HFF-Myc (cell line): Measurements from ENCODE around the gene GNB1.
"Not testable (repeated sequence)": the region's sequence is repeated elsewhere in the genome, so short reads cannot be mapped to it uniquely, and the experiment has no call there.

Experiments used
- DNase-seq: peaks from one replicate; pipeline ENCODE4 v3.0.0-alpha.2; 2011; ENCODE audit warnings: low read depth; ENCODE audit errors: extremely low read depth
- H3K4me3 ChIP-seq: replicated peaks from 2 replicates; pipeline ENCODE4 v1.5.1; 2011; ENCODE audit warnings: low read depth, mild to moderate bottlenecking, control low read depth, low read length
- TF ChIP-seq, protein P1 (sequence below): IDR thresholded peaks from 2 replicates; pipeline ENCODE4 v1.5.1; 2012; ENCODE audit warnings: mild to moderate bottlenecking, low read depth, low read length, control low read depth; ENCODE audit errors: missing control alignments

Gene GNB1

DNA sequence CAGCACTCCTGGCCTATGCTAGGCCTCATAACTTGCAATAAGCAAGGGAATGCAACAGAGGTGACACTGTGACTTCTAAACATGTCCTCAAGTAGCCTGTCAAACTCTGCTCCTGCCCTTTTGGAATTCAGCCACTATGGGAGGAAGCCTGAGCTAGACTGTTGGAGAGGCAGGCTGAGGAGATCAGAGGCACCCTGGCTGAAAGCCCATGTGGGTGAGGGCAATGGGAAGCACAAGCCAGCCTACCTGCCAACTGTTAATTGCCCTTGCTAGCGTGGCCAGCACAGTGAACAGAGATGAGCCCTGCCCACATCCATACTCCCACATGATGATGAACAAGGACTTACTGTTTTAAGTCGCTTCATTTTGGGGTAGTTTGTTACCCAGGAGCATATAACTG is 17.7 kb downstream of the GNB1 start:
- TF ChIP-seq, protein P1, sequence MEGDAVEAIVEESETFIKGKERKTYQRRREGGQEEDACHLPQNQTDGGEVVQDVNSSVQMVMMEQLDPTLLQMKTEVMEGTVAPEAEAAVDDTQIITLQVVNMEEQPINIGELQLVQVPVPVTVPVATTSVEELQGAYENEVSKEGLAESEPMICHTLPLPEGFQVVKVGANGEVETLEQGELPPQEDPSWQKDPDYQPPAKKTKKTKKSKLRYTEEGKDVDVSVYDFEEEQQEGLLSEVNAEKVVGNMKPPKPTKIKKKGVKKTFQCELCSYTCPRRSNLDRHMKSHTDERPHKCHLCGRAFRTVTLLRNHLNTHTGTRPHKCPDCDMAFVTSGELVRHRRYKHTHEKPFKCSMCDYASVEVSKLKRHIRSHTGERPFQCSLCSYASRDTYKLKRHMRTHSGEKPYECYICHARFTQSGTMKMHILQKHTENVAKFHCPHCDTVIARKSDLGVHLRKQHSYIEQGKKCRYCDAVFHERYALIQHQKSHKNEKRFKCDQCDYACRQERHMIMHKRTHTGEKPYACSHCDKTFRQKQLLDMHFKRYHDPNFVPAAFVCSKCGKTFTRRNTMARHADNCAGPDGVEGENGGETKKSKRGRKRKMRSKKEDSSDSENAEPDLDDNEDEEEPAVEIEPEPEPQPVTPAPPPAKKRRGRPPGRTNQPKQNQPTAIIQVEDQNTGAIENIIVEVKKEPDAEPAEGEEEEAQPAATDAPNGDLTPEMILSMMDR = no peak
- DNase-seq = no peak
- no peak overlapping the region for H3K4me3 ChIP-seq

DNA sequence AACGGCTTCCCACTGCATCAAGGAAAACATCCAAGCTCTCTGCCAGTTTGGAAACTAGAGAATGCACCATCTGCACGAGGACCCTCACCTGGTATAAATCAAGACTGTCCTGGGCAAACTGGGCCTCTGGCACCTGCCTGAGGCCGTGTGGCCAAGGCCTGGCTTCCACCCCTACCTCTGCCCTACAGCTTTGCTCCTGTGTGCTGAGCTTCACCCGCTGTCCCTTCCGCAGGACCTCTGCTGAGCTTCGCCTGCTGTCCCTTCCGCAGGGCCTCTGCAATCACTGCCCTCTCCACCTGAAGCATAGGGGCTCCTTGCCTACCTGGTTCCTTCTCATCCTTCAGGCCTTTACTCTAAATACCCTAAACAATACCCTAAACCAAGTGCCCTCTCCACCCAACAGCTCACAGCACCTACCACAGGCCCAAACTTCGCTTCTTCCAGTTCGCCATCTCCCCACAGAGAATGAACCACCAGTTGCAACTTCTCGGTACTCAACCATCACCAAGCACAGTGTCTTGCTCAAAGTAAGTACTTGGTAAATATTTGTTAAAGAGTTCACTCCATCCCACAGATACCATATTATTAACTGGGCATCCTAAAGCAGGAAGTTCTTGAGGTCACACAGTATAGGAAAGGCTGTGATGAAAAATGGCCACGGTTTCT is 18.4 kb downstream of the GNB1 start:
- no peak overlapping the region for H3K4me3 ChIP-seq
- TF ChIP-seq, protein P1 = no peak
- no peak for DNase-seq

DNA sequence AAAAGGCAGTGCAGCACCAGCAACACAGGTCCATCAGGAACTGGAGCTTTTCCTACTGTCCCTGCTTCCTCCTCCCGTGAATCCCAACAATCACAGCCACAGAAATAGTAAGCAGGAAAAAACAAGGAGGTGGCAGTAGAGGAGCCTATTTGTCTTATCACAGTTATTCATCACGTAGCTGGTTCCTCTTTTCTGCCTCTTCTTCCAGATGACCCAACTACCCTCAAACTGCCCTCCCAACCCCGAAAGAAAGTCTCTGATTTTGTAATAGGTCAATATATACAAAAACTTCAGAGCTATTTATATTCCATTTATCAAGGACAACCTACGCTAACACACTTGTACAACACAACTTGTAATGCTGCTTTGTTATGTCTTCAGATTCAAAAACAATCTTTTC is 21.4 kb downstream of the GNB1 start:
- DNase-seq = no peak
- TF ChIP-seq, protein P1 = no peak

DNA sequence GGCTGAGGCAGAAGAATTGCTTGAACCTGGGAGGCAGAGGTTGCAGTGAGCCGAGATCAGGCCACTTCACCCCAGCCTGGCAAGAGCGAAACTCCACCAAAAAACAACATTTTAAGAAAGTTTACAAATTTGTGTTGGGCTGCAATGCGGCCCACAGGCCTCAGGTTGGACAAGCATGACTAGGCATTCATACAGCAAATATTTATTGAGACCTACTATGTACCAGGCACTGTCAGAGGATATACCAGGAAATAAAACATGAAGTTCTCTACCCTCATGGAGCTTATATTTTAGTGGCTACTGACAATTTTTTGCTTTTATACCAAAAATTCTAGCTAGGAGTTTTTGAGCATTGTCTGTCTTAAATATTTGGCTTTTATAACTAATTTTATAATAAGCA is 23.7 kb downstream of the GNB1 start:
- TF ChIP-seq, protein P1 = no peak
- no peak overlapping the region for H3K4me3 ChIP-seq
- DNase-seq = no peak

More for the DNA sequence above, 21.4 kb downstream of the GNB1 start:
- H3K4me3 ChIP-seq = no peak overlapping the region

DNA sequence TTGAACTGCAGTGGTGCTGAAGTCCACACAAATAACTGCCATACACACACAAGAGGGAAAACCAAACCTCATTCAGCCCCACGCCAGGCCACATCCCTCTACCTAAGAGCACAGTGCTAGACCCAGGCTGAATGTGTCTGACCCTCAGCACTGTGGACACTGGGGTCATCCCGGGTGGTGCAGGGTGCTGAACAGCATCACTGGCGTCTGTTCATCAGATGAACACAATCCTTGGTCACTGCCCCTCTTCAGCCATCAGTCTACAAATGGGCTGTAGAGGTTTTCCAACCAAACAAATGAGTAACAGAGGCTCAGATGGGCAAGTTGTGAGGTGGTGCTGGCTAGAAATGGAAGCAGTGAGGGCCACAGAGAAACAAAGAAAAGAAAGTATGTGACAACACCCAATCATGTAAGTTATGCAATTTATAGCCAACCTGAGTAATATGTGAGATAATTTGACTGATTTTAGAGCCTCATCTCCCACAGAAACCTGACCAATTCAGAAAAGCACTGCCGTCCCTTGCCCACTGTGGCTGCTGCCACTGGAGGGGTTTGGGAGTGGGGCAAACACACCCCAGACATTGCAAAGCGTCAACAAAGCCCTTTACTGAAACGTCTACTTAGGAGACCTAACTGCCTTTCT is 27.9 kb downstream of the GNB1 start:
- TF ChIP-seq, protein P1 = no peak
- DNase-seq = no peak
- no peak overlapping the region for H3K4me3 ChIP-seq

DNA sequence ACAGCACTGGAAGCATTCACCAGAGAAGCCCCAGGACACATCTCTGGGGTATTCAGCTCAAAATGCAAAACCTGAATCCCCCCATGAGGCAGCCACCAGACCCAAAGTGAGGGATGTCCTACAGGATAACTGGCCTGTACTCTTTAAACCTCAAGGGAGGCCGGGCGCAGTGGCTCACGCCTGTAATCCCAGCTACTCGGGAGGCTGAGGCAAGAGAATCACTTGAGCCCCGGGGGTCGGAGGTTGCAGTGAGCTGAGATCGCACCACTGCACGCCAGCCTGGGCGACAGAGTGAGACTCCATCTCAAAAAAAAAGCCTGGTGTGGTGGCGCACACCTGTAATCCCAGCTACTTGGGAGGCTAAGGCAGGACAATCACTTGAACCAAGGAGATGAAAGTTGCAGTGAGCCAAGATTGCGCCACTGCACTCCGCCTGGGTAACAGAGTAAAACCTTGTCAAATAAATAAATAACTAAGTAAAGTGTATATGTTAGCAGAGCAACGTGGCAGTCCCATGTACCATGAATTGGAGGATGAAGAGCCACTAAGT is 29.1 kb downstream of the GNB1 start:
- DNase-seq, H3K4me3 ChIP-seq: not testable (repeated sequence)

DNA sequence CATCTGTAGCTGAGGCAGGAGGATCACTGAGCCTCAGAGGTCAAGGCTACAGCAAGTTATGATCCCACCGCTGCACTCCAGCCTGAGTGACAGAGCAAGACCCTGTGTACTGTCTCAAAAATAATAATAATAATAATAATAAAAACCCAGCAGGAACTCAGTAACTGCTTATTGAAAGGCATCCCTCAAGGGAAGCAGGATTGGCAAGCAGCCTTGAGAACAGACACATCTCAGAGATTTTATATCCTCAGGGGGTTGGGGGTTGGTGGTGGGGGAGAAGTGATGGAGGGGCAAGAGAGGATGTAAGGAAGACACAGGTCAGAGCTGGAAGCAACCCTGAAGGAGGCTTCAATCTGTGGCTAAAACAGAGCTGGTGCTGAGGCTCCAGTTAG is 29.6 kb downstream of the GNB1 start:
- H3K4me3 ChIP-seq = no peak overlapping the region
- DNase-seq = no peak
- TF ChIP-seq, protein P1 = no peak

DNA sequence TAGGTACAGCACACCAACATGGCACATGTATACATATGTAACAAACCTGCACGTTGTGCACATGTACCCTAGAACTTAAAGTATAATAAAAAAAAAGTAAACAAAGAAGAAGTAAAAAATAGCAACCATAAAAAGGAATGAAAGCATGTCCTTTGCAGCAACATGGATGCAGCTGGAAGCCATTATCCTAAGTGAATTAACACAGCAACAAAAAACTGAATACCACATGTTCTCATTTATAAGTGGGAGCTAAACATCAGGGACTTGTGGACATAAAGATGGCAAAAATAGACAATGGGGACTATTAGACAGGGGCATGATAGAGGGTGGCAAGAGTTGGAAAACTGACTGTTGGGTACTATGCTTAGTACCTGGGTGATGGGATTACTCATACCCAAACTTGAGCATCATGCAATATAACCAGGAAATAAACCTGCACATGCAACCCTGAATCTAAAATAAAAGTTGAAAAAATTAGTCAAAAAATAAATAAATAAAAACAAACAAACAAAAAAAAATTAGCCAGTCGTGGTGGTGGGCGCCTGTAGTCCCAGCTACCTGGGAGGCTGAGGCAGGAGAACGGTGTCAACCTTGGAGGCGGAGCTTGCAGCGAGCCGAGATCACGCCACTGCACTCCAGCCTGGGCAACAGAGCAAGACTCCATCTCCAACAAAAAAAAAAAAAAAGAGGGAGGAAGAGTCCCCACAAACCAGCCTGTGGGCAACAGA is 30.8 kb downstream of the GNB1 start:
- DNase-seq = not testable (repeated sequence)
- peak overlapping the region; percentile 26; the same call in 1 of the 2 replicates for H3K4me3 ChIP-seq
